SIG-M5 treated with dmso at 0.1 percent for 504 hours (cell line): Measurements from ENCODE around the gene WDR74.
"Not testable (repeated sequence)": the region's sequence is repeated elsewhere in the genome, so short reads cannot be mapped to it uniquely, and the experiment has no call there.

Experiments used
- DNase-seq: peaks from one replicate; lab custom pipeline; 2025; ENCODE audit not compliant: unreplicated experiment; lab: John Stamatoyannopoulos, UW

Gene WDR74

GRCh38 chr11:62860835-62861563 is 21.6 kb upstream of the WDR74 start:
- peak; percentile 54 for DNase-seq

- DNase-seq: not testable (repeated sequence)
Measured at GRCh38 chr11:62859281-62859703, 19.9 kb upstream of the WDR74 start.

DNA sequence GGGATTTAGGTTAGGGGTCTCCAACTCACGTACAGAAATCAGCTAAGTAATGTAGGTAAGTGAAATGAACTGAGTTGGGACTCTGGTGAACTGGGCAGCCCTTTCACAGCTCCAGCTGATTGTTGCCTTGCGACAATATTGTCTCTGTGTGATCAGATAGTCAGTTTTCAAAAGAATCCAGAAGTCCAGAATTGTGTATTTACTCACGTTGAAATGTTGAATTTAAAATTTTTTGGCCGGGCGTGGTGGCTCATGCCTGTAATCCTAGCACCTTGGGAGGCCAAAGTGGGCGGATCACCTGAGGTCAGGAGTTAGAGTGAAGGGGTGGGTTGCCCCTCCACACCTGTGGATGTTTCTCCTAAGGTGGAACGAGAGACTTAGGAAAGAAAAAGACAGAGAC is 18.8 kb upstream of the WDR74 start:
- no peak for DNase-seq

GRCh38 chr11:62857541-62857982 is 18.2 kb upstream of the WDR74 start:
- DNase-seq: no peak

DNA sequence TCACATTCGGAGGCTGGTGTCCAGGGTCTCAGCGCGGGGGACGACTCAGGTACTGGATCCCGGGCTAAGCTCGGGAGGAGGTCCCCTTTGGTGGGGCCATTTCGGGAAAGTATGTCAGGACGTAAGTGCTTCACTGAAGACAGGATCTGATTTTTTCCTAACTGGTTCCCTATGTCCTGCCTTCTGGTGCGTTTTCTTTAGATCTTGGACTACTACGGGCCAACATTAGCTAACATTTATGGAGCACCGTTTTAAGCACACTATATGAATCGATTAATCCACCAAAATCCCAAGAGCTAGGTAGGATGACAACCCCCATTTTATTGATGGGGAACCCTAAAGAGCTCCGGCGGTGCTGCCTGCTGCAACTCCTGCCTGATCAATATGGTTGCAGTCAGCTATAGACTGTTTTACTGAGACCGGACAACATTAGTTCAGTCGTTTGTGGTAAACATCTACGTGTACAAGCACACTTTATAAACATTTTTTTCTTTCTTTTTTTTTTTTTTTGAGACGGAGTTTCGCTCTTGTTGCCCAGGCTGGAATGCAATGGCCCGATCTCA is 17.0 kb upstream of the WDR74 start:
- peak; percentile 30 for DNase-seq

DNA sequence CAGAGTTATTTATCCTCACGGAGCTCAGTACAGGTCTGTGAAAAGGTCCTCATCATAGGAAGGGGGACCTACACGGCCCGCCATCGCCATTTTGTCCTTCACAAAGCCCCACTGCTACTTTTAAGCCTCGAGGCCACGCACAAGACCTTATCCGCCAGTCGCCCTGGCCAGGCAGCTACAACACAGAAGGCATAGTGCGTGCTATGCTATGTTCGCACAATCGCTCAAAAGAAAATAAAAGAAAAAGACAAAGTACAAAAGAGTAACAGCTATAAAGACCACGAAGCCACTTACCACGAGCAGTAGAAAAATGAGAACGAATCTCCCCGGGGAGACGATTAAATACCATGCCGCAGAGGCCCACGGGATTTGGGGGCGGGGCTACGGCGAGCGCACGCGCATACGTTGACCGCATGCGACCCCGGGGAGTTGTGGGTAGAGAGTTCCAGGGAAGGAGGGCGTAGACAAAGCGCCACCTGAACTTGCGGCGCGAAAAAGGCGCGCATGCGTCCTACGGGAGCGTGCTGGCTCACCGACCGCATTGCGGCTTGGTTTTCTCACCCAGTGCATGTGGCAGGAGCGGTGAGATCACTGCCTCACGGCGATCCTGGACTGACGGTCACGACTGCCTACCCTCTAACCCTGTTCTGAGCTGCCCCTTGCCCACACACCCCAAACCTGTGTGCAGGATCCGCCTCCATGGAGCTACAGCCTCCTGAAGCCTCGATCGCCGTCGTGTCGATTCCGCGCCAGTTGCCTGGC is 16.4 kb upstream of the WDR74 start:
- peak; percentile 96 for DNase-seq

- no peak for DNase-seq
Measured at GRCh38 chr11:62854825-62855570, 15.6 kb upstream of the WDR74 start.

DNA sequence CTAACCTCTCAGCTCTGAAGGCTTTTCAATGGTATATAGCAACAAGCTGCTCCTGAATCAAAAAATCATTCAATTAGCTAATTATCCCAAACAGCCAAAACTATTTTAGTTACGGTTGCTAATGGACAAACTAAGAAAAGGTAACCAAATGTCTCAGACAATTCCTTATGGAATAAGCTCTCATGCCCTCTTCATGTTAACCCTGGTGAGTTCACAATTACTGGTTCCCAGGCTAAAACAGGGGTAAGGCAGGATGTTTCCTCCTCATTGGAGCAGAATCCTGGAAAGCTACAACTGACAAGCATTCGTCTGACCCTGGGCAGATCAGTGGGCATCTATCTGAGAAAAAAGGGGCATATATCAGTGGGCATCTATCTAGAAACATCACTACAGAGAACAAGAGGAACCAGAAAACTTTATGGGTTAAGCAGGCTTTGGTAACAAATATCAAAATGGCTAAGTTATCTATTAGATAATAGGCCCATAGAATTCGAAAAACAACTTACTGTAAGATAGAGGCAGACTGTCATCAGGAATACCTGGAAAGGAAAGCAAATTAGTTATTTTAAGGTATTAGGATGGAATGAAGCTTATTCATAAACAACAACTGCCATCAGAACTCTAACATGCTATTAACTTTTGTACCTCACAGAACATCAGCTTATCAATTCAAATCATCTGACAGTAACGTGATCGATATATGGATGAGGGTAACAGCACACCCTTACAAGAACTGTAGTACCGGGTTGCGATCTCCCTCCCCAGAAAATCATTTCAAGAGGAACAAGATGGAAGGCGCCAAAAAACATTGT is 14.8 kb upstream of the WDR74 start:
- DNase-seq: no peak

- DNase-seq: no peak
Measured at GRCh38 chr11:62853279-62853965, 14.0 kb upstream of the WDR74 start.

GRCh38 chr11:62852523-62853188 is 13.3 kb upstream of the WDR74 start:
- no peak for DNase-seq

- DNase-seq: no peak
Measured at GRCh38 chr11:62851807-62852522, 12.6 kb upstream of the WDR74 start.

DNA sequence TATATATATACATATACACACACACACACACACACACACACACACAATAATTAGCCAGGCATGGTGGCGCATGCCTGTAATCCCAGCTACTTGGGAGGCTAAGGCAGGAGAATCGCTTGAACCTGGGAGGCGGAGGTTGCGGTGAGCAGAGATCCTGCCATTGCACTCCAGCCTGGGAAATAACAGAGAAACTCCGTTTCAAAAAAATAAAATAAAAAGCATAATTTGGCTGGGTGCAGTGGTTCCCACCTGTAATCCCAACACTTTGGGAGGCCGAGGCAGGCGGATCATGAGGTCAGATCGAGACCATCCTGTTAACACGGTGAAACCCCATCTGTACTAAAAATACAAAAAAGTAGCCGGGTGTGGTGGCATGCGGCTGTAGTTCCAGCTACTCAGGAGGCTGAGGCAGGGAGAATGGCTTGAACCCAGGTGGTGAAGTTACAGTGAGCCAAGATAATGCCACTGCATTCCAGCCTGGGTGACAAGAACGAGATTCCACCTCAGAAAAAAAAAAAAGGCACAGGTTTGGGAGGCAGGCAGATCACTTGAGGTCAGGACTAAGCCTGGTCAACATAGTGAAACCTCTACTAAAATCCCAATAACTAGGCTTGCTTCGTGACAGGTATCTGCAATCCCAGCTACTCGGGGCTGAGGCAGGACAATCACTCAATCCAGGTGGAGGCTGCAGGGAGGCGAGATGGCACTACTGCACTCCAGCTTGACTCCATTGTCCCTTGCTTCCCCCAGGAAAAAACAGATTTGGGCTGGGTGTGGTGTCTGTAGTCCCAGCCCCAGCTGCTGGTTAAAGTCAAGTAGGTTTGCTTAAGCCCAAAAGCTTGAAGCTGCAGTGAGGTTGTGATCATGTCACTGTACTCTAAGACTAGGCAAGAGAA is 11.8 kb upstream of the WDR74 start:
- no peak for DNase-seq

DNA sequence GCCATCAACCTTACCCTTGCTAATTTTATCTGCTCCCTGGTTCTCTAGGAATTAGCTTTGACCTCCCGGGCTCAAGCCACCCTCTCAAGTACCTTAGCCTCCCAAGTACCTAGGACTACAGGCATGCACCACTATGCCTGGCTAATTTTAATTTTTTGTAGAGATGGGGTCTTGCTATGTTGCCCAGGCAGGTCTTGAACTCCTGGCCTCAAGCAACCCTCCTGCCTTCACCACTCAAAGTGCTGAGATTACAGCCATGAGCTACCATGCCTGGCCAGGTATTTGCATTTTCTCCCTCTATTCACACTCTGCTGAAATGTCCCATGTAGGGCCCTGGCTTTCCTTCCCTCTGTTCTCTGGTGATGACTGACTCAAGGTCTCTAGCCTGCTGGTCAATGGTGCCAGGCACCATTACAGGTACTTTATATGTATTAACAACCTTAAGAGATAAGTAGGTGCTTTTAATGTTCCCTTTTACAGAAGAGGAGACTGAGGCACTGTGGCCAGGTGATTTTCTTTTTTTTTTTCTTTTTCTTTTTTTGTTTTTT is 8.5 kb upstream of the WDR74 start:
- DNase-seq: no peak

DNA sequence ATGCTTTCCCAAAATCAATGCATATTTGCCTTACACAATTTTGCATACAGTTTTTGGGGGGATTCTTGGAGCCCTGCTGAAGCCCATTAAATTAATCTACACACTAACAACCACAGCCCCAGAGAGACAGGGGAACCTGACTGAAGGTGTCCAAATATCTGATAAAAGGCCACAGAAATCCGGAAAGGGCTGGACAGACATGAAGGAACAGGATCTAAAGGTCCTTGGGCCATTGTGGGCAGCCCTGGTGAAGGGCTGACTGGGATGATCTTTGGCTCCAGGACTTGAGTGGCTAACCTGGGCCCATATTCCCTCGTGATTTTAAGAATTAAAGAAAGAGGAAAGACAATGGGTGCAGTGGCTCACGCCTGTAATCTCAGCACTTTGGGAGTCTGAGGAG is 6.8 kb upstream of the WDR74 start:
- DNase-seq: no peak

DNA sequence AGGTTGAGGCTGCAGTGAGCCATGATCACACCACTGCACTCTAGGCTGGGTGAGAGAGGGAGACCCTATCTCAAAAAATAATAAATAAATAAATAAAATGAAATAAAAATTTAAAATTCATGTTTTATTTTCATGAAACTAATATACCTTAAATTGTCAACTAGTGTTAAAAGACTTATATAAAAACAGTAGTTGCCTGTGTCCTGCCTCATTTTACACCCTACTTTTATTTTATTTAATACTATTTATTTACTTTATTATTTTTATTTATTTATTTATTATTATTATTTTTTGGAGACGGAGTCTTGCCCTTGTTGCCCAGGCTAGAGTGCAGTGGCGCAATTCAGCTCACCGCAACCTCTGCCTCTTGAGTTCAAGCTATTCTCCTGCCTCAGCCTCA is 4.8 kb upstream of the WDR74 start:
- no peak for DNase-seq

- DNase-seq: no peak
Measured at GRCh38 chr11:62843466-62843865, 4.1 kb upstream of the WDR74 start.

DNA sequence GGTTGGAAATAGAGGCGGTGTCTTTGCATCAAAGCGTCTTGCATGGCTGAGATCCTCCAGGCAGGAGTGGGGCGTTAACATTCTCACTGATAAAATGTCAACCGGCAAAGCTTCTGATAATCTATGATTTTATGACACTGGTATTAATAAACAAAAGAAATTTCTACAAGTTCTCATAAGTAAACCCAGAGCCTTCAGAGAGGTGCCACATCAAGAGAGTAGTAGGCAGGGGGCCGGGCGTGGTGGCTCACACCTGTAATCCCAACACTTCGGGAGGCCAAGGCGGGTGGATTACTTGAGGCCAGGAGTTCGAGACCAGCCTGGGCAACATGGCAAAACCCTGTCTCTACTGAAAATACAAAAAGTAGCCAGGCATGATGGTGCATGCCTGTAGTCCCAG is 3.5 kb upstream of the WDR74 start:
- not testable (repeated sequence) for DNase-seq
